Esophagus squamous epithelium (tissue), 5 donors: ENCODE results near the gene ATAD2B. TPM values are rescaled to one million over a fixed set of nuclear protein-coding genes. Genes with fewer than 3 reads are reported as not detected.
"Not testable (repeated sequence)": the region's sequence is repeated elsewhere in the genome, so short reads cannot be mapped to it uniquely, and the experiment has no call there.

Source experiments
- DNase-seq: peaks from one replicate; lab custom pipeline; 2025; lab: John Stamatoyannopoulos, UW
- H3K27ac ChIP-seq, 4 donors: fragments of 200-600 bp; sonication (generic); one replicate each; pipeline ENCODE4 v1.5.1; 2016 to 2019; ENCODE audit warnings: mild to moderate bottlenecking in 1 of 4
- H3K27me3 ChIP-seq, 4 donors: fragments of 200-600 bp; sonication (generic); 1 replicate in 3 of 4; 2 replicates in 1 of 4; pipeline versions ENCODE4 v1.5.1 to v1.6.0; 2017 to 2021; ENCODE audit warnings: antibody characterized with exemption in 1 of 4
- H3K36me3 ChIP-seq, 3 donors: fragments of 200-600 bp; sonication (generic); one replicate each; pipeline ENCODE4 v1.5.1; 2016 to 2019
- H3K4me1 ChIP-seq, 3 donors: fragments of 200-600 bp; sonication (generic); one replicate each; pipeline ENCODE4 v1.5.1; 2017 to 2019
- H3K4me3 ChIP-seq, 4 donors: fragments of 200-600 bp; sonication (generic); 1 replicate in 3 of 4; 2 replicates in 1 of 4; pipeline ENCODE4 v1.5.1; 2016 to 2019; ENCODE audit warnings: mild to moderate bottlenecking in 2 of 4, moderate library complexity in 1 of 4
- H3K9me3 ChIP-seq, 3 donors: fragments of 200-600 bp; sonication (generic); one replicate each; pipeline ENCODE4 v1.5.1; 2016 to 2019
- POLR2A ChIP-seq, 4 donors: fragments of 450-650 bp; IDR thresholded peaks; one replicate each; pipeline ENCODE4 v1.6.1; 2017; ENCODE audit warnings: antibody characterized with exemption in 4 of 4, mild to moderate bottlenecking in 4 of 4, moderate library complexity in 3 of 4
- WGBS, 2 donors: methylation state at CpG; one replicate each; pipeline ENCODE4 v1.1.5; 2018; 5-methylcytosine and 5-hydroxymethylcytosine counted together
- intact Hi-C: fragments of 100-400 bp; cut with DNase I; formaldehyde crosslinking; loops from one replicate; pipeline ENCODE4 v1.15.0; 2022
- total RNA-seq, 4 donors: library from RNA; depleted of rRNA; stranded (reverse); fragments of >200 nt; gene quantifications; one replicate each; pipeline ENCODE4 v1.1.0, GENCODE V29; 2016
- TF ChIP-seq, protein P1 (sequence below), 6 experiments: fragments of 450-650 bp in 4 of 6; fragments of 200-600 bp in 2 of 6; sonication (generic) in 2 of 6; IDR thresholded peaks; one replicate each; pipeline ENCODE4 v1.5.1; 2016 to 2019; ENCODE audit warnings: antibody characterized with exemption in 6 of 6, mild to moderate bottlenecking in 4 of 6, moderate library complexity in 4 of 6
- donor health status: DM: yes; HTN: yes; CAD: no.

Gene ATAD2B
- 10 to 100 TPM in 3 of 4 donors, 1 to 10 TPM in 1; 7.4 to 29.2 (median 20.8) TPM for total RNA-seq

DNA sequence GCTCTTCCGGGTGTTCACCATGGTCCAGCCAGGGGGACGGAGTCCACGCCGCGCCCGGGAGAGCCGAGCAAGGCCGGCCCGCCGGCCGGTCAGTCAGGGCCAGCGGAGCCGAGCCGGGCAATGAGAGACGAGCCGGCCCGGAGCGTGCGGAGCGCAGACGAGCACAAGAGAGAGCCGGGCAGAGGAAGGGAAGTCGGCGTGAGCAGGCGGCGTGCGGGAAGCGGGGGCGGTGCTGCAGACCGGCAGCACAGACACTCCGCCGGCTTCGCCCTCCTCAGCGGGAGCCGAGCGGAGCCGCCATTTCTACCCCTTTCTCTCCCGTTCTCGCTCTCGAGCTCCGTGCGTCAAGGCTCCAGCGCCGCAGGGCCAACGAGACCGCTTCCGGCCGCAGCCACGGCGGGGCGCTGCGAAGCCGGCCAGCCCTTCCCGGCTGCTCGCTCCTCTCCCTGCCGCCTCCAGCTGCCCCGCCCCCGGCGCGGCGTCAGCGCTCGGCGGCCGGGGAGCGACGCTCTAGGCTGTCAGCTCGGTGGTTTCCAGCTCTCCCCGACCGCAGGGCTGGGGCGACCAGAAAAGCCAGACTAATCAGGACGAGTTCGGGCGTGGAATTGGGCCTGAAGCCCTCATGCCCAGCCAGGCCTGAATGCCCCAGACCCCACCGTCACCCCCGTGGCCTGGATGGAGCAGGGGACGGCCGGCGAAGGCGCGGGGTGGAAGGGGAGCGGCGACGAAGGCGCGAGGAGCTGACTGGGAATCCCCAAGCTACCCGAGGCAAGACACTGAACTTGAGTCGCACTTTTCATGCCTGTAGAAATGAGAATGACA lies at the start of gene ATAD2B:
TSS of gene ATAD2B (minus strand) at position 374 of the 822 bp plus-strand sequence. CDS start at position 21, 353 bp downstream.
- Histone ChIP-seq H3K27me3 (no peaks in the 10 kb centered on the region), H3K36me3 (peaks cover 0 to 11% (median 0%) of the 10 kb centered on the region in 3 donors), H3K27ac (peak within 1 kb of the TSS; percentile 97 to 99 (median 98)), H3K4me1 (peaks cover 9 to 57% (median 19%) of the 10 kb centered on the region in 3 donors), H3K9me3 (no peaks in the 10 kb centered on the region), H3K4me3 (peak within 1 kb of the TSS; percentile 69 to 96 (median 87))
- peak; percentile 55 for DNase-seq
- TF ChIP-seq POLR2A (IDR thresholded peaks at IDR 0.05), result peak in 3 of 4 donors; percentile 57 to 87 (median 81)
- TF ChIP-seq, protein P1, sequence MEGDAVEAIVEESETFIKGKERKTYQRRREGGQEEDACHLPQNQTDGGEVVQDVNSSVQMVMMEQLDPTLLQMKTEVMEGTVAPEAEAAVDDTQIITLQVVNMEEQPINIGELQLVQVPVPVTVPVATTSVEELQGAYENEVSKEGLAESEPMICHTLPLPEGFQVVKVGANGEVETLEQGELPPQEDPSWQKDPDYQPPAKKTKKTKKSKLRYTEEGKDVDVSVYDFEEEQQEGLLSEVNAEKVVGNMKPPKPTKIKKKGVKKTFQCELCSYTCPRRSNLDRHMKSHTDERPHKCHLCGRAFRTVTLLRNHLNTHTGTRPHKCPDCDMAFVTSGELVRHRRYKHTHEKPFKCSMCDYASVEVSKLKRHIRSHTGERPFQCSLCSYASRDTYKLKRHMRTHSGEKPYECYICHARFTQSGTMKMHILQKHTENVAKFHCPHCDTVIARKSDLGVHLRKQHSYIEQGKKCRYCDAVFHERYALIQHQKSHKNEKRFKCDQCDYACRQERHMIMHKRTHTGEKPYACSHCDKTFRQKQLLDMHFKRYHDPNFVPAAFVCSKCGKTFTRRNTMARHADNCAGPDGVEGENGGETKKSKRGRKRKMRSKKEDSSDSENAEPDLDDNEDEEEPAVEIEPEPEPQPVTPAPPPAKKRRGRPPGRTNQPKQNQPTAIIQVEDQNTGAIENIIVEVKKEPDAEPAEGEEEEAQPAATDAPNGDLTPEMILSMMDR (IDR thresholded peaks at IDR 0.05), result peak; percentile 74 to 95 (median 86)
- 0% methylated on average over 1 to 7 of the region's 88 CpGs for WGBS, 2 donors
- intact Hi-C loops, result loop anchor here (10.0 kb wide), 1 partner anchor 148 kb away; the partner anchor contains the start of gene SF3B6

DNA sequence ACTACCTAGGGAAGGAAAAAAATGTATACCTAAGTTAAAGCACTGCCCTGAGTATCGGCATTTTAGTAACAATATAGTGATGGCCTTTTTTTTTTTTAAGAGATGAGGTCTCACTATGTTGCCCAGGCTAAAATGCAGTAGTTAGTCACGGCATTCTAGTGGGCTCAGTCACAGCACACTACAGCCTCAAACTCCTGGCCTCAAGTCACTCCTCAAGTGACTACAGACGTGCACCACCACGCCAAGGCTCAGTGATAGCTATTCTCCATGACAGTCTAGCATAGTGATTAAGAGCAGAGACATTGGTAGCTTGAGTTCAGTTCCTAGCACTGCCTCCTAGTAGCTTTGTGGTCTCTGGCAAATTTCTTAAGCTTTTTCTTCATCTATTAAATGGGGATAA lies 40.9 kb upstream of the ATAD2B start:
- no peak for DNase-seq
- Histone ChIP-seq H3K4me1 (no peaks in the 10 kb centered on the region), H3K27ac (no peak overlapping the region), H3K9me3 (no peaks in the 10 kb centered on the region), H3K4me3 (no peak overlapping the region), H3K27me3 (no peaks in the 10 kb centered on the region), H3K36me3 (peaks cover 0 to 49% (median 5%) of the 10 kb centered on the region in 3 donors)
- WGBS, 2 donors, result 89 to 98% methylated on average over 4 of the region's 4 CpGs
- no peak for TF ChIP-seq POLR2A (IDR thresholded peaks at IDR 0.05)
- TF ChIP-seq, protein P1 (IDR thresholded peaks at IDR 0.05), result no peak
- intact Hi-C loops, result no loop called here

DNA sequence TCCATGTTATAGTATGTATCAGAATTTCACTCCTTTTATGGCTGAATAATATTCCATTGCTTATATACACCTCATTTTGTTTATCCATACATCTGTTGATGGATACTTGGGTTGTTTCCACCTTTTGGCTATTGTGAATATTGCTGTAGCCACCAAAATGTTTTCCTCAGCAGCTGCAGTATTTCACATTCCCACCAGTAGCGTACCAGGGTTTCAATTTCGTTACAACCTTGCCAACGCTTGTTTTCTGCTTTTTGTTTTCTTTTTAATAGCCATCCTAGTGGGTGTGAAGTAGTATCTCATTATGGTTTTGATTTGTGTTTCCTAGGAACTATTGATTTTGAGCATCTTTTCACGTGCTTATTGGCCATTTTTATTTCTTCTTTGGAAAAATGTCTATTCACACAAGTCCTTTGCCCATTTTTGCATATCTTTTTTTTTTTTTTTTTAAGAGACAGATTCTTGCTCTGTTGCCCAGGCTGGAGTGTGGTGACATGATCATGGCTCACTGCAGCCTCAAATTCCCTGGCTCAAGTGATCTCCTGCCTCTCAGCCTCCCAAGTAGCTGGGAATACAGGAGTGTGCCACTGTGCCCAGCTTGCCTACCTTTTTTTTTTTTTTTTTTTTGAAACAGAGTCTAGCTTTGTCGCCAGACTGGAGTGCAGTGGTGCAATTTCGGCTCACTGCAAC lies 27.5 kb upstream of the ATAD2B start:
- Histone ChIP-seq H3K27me3 (no peaks in the 10 kb centered on the region), H3K36me3 (peaks cover 0 to 19% (median 0%) of the 10 kb centered on the region in 3 donors), H3K4me1 (peaks cover 0 to 4% (median 0%) of the 10 kb centered on the region in 3 donors), H3K9me3 (no peaks in the 10 kb centered on the region), H3K4me3 (no peak overlapping the region), H3K27ac (no peak overlapping the region)
- DNase-seq, result no peak
- intact Hi-C loops, result no loop called here
- WGBS, 2 donors, result 77 to 89% methylated on average over 4 to 6 of the region's 6 CpGs
- no peak for TF ChIP-seq POLR2A (IDR thresholded peaks at IDR 0.05)
- TF ChIP-seq, protein P1 (IDR thresholded peaks at IDR 0.05), result peak in 2 of 6 experiments; percentile 8 to 13

DNA sequence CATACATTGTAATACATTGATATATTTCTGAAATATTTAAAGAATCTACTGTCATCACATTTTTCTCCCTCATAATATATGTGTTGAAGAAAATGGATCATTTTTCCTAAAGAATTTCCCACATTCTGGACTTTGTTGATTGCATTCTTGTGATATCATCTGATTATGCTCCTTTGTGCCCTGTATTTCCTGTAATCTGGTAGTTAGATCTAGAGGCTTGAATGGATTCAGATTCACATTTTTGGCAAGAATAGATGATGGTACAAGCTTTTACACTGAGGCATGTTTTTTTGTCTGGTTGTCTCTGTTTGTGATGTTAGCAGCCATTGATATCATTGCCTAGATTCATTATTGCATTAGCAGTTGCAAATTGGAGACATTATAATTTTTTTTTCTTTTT lies 26.7 kb upstream of the ATAD2B start:
- intact Hi-C loops, result no loop called here
- TF ChIP-seq, protein P1 (IDR thresholded peaks at IDR 0.05), result no peak
- no peak for TF ChIP-seq POLR2A (IDR thresholded peaks at IDR 0.05)
- H3K36me3 ChIP-seq, result peaks cover 0 to 10% (median 0%) of the 10 kb centered on the region in 3 donors

DNA sequence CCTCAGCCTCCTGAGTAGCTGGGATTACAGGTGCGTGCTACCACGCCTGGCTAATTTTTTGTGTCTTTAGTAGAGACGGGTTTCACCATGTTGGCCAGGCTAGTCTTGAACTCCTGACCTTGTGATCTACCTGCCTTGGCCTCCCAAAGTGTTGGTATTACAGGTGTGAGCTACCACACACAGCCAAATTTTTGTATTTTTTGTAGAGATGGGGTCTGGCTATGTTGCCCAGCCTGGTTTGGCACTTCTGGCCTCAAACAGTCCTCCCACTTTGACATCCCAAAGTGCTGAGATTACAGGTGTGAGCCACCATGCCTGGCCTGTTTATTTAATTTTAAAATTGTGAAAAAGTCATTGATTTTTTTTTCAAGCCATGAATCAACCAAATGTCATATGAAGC lies 25.6 kb upstream of the ATAD2B start:
- H3K4me3 ChIP-seq, H3K36me3 ChIP-seq, H3K4me1 ChIP-seq, H3K27ac ChIP-seq, intact Hi-C loops, DNase-seq, H3K9me3 ChIP-seq, H3K27me3 ChIP-seq: not testable (repeated sequence)
- WGBS, 2 donors, result 97 to 100% methylated on average over 3 of the region's 3 CpGs

More for the DNA sequence above, 26.7 kb upstream of the ATAD2B start:
- peaks cover 0 to 4% (median 0%) of the 10 kb centered on the region in 3 donors for H3K4me1 ChIP-seq
- H3K27me3 ChIP-seq, result no peaks in the 10 kb centered on the region
- H3K27ac ChIP-seq, result no peak overlapping the region
- no peaks in the 10 kb centered on the region for H3K9me3 ChIP-seq
- H3K4me3 ChIP-seq, result no peak overlapping the region
- DNase-seq, result no peak
